Parathyroid adenoma (tissue), 2 donors: Measurements from ENCODE around the gene TPRG1L.

ENCODE experiments used
- H2AFZ ChIP-seq: fragments of 300-600 bp; sonication (generic); one replicate; pipeline ENCODE4 v1.7.0; 2017; ENCODE audit warnings: antibody characterized with exemption, mild to moderate bottlenecking
- H3K27ac ChIP-seq: fragments of 300-600 bp; sonication (generic); one replicate; pipeline ENCODE4 v1.7.0; 2017
- H3K27me3 ChIP-seq: fragments of 300-600 bp; sonication (generic); one replicate; pipeline ENCODE4 v1.7.0; 2017; ENCODE audit warnings: low read length; ENCODE audit not compliant: control insufficient read depth, insufficient read depth
- H3K36me3 ChIP-seq: fragments of 300-600 bp; sonication (generic); one replicate; pipeline ENCODE4 v1.7.0; 2017; ENCODE audit warnings: low read length; ENCODE audit not compliant: control insufficient read depth, insufficient read depth
- H3K4me1 ChIP-seq: fragments of 300-600 bp; sonication (generic); one replicate; pipeline ENCODE4 v1.7.0; 2017; ENCODE audit warnings: control low read depth
- H3K4me2 ChIP-seq: fragments of 300-600 bp; sonication (generic); one replicate; pipeline ENCODE4 v1.7.0; 2017; ENCODE audit warnings: low read length
- H3K4me3 ChIP-seq: fragments of 300-600 bp; sonication (generic); one replicate; pipeline ENCODE4 v1.7.0; 2017; ENCODE audit warnings: low read depth, low read length
- H3K79me2 ChIP-seq: fragments of 300-600 bp; sonication (generic); one replicate; pipeline ENCODE4 v1.7.0; 2017; ENCODE audit warnings: control low read depth
- H3K9ac ChIP-seq: fragments of 300-600 bp; sonication (generic); one replicate; pipeline ENCODE4 v1.7.0; 2017; ENCODE audit warnings: mild to moderate bottlenecking
- H3K9me3 ChIP-seq: fragments of 300-600 bp; sonication (generic); one replicate; pipeline ENCODE4 v1.7.0; 2017; ENCODE audit warnings: low read length; ENCODE audit not compliant: control insufficient read depth
- CTCF ChIP-seq: fragments of 300-600 bp; sonication (generic); IDR thresholded peaks from one replicate; pipeline ENCODE4 v1.7.0; 2017; ENCODE audit warnings: antibody characterized with exemption, mild to moderate bottlenecking
- donor health status: primary hyperparathyroidism.

The TPRG1L gene

GRCh38 chr1:3657578-3658230 lies 32.9 kb downstream of the TPRG1L start:
- Histone ChIP-seq H3K27ac (no peak overlapping the region), H3K79me2 (no peaks in the 10 kb centered on the region), H3K4me3 (no peak overlapping the region), H3K9ac (no peak overlapping the region), H3K36me3 (no peaks in the 10 kb centered on the region), H3K4me1 (no peaks in the 10 kb centered on the region), H3K27me3 (peaks cover 4% of the 10 kb centered on the region), H3K4me2 (no peak overlapping the region), H2AFZ (no peak overlapping the region), H3K9me3 (no peaks in the 10 kb centered on the region)
- no peak for TF ChIP-seq CTCF

GRCh38 chr1:3658231-3658615 lies 33.4 kb downstream of the TPRG1L start:
- no peak overlapping the region for H2AFZ ChIP-seq
- H3K79me2 ChIP-seq, result no peaks in the 10 kb centered on the region
- no peak for TF ChIP-seq CTCF
- H3K9me3 ChIP-seq, result no peaks in the 10 kb centered on the region
- no peaks in the 10 kb centered on the region for H3K36me3 ChIP-seq
- H3K27ac ChIP-seq, result no peak overlapping the region
- H3K4me2 ChIP-seq, result no peak overlapping the region
- no peaks in the 10 kb centered on the region for H3K4me1 ChIP-seq
- no peaks in the 10 kb centered on the region for H3K27me3 ChIP-seq
- no peak overlapping the region for H3K4me3 ChIP-seq
- no peak overlapping the region for H3K9ac ChIP-seq

- H3K27me3 ChIP-seq, result no peaks in the 10 kb centered on the region
- no peak for TF ChIP-seq CTCF
Measured at GRCh38 chr1:3659093-3659492, 34.3 kb downstream of the TPRG1L start.

GRCh38 chr1:3660704-3661103 lies 35.9 kb downstream of the TPRG1L start:
- Histone ChIP-seq H3K27me3 (no peaks in the 10 kb centered on the region), H3K9ac (no peak overlapping the region)

More at GRCh38 chr1:3659093-3659492, 34.3 kb downstream of the TPRG1L start:
- no peaks in the 10 kb centered on the region for H3K79me2 ChIP-seq
- no peak overlapping the region for H3K4me3 ChIP-seq
- no peak overlapping the region for H3K9ac ChIP-seq
- no peak overlapping the region for H2AFZ ChIP-seq
- H3K27ac ChIP-seq, result no peak overlapping the region
- no peaks in the 10 kb centered on the region for H3K9me3 ChIP-seq
- H3K4me2 ChIP-seq, result no peak overlapping the region
- no peaks in the 10 kb centered on the region for H3K36me3 ChIP-seq
- no peaks in the 10 kb centered on the region for H3K4me1 ChIP-seq

More at GRCh38 chr1:3660704-3661103, 35.9 kb downstream of the TPRG1L start:
- no peak overlapping the region for H3K27ac ChIP-seq
- H3K4me2 ChIP-seq, result no peak overlapping the region
- H3K9me3 ChIP-seq, result no peaks in the 10 kb centered on the region
- H3K4me1 ChIP-seq, result no peaks in the 10 kb centered on the region
- H3K4me3 ChIP-seq, result no peak overlapping the region
- no peak for TF ChIP-seq CTCF
- H3K36me3 ChIP-seq, result no peaks in the 10 kb centered on the region
- no peak overlapping the region for H2AFZ ChIP-seq
- no peaks in the 10 kb centered on the region for H3K79me2 ChIP-seq
